ENCODE results near the gene ARHGEF6. TPM values are rescaled to one million over a fixed set of nuclear protein-coding genes. Genes with fewer than 3 reads are reported as not detected.

ARHGEF6 gene
- total RNA-seq, 1 donor from 2014 or later: 0.31 TPM

DNA sequence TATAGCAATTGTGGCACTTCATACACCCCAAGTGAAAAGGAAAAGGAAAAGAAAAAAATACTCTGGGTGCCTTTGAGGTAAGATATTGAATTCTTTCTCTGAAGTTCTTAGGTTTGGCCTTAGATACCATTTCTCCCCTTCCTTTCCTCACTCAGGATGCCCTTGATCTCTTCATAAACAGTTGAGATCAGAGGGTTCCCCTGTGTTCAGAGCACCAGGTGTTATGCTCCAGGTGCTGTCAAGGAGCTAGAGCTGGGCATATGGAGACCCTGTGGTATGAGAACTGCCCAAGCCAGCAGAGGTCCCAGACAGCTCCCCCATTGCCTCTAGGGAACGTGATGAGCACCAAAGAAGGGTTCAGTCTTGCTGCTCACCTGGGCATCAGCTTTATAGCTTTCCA, 149.9 kb downstream of the ARHGEF6 start:
- no peak for DNase-seq (ENCODE audit: low spot score, unreplicated experiment)
- no peak overlapping the region for H3K4me3 Mint-ChIP-seq (ENCODE audit: low read depth)
- no peak overlapping the region for H3K27ac Mint-ChIP-seq
- H3K9me3 Mint-ChIP-seq (ENCODE audit: low read depth): peaks cover 4% of the 10 kb centered on the region
- no peaks in the 10 kb centered on the region for H3K36me3 Mint-ChIP-seq (ENCODE audit: insufficient read depth)
- H3K27me3 Mint-ChIP-seq: no peaks in the 10 kb centered on the region
- H3K4me1 Mint-ChIP-seq (ENCODE audit: low read depth): no peaks in the 10 kb centered on the region
- TF ChIP-seq, protein P1, sequence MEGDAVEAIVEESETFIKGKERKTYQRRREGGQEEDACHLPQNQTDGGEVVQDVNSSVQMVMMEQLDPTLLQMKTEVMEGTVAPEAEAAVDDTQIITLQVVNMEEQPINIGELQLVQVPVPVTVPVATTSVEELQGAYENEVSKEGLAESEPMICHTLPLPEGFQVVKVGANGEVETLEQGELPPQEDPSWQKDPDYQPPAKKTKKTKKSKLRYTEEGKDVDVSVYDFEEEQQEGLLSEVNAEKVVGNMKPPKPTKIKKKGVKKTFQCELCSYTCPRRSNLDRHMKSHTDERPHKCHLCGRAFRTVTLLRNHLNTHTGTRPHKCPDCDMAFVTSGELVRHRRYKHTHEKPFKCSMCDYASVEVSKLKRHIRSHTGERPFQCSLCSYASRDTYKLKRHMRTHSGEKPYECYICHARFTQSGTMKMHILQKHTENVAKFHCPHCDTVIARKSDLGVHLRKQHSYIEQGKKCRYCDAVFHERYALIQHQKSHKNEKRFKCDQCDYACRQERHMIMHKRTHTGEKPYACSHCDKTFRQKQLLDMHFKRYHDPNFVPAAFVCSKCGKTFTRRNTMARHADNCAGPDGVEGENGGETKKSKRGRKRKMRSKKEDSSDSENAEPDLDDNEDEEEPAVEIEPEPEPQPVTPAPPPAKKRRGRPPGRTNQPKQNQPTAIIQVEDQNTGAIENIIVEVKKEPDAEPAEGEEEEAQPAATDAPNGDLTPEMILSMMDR (IDR thresholded peaks at IDR 0.05; ENCODE audit: unreplicated experiment): no peak

DNA sequence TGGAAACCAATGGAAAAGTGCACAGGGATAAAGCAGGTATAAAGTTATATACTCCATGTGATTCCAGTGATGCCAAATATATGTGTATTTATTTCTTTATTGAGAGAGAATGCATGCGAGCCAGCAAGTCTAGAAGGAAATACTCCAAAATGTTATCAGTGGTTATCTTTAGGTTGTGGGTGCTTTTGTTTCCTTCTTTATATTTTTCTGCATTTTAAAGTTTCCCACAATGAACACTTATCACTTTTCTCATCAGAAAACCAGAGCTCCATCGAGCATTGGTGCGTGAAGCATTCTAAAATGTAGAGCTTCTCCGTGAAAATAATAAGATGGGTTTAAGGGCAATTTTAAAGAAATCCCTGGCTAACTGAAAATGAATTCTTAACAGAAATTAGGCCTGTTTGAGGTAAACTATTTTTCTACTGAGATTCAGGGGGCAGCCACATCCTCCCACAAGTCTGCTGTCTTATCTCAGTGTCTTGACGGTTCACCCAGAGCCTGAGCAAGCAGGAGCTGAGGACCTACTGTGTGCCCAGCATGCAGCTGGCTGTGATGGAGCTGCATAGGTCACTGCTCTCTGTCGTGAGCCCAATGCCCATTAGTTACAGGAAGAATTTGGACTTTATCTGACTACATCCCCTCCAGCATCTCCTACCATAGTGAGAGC, 151.5 kb downstream of the ARHGEF6 start:
- H3K4me3 Mint-ChIP-seq (ENCODE audit: low read depth): no peak overlapping the region
- no peaks in the 10 kb centered on the region for H3K36me3 Mint-ChIP-seq (ENCODE audit: insufficient read depth)
- TF ChIP-seq, protein P1 (IDR thresholded peaks at IDR 0.05; ENCODE audit: unreplicated experiment): no peak
- H3K9me3 Mint-ChIP-seq (ENCODE audit: low read depth): peaks cover 10% of the 10 kb centered on the region
- no peak for DNase-seq (ENCODE audit: low spot score, unreplicated experiment)
- H3K27me3 Mint-ChIP-seq: no peaks in the 10 kb centered on the region
- no peaks in the 10 kb centered on the region for H3K4me1 Mint-ChIP-seq (ENCODE audit: low read depth)
- H3K27ac Mint-ChIP-seq: no peak overlapping the region

DNA sequence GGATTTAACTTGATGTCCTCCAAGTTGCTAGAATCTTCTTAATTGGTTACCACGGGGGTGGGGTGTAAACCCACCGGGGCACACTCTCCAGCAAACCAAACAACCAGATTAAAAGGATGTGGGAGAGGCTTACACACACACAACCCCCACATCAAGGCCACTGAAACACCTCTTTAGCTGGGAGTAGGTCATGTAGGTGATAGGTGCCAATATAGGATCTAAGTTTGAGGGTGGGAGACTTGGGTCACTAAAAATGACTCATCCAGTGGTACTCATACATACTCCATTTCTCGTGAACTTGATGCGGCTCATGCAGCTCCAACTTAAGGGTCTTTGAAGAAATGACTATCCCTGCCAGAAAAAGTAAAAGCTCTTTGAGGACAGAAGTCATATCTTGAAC, 153.3 kb downstream of the ARHGEF6 start:
- Mint-ChIP-seq H3K27ac (no peak overlapping the region), H3K4me3 (ENCODE audit: low read depth) (no peak overlapping the region), H3K27me3 (no peaks in the 10 kb centered on the region), H3K9me3 (ENCODE audit: low read depth) (peaks cover 14% of the 10 kb centered on the region), H3K36me3 (ENCODE audit: insufficient read depth) (no peaks in the 10 kb centered on the region), H3K4me1 (ENCODE audit: low read depth) (no peaks in the 10 kb centered on the region)
- TF ChIP-seq, protein P1 (IDR thresholded peaks at IDR 0.05; ENCODE audit: unreplicated experiment): no peak
- no peak for DNase-seq (ENCODE audit: low spot score, unreplicated experiment)

DNA sequence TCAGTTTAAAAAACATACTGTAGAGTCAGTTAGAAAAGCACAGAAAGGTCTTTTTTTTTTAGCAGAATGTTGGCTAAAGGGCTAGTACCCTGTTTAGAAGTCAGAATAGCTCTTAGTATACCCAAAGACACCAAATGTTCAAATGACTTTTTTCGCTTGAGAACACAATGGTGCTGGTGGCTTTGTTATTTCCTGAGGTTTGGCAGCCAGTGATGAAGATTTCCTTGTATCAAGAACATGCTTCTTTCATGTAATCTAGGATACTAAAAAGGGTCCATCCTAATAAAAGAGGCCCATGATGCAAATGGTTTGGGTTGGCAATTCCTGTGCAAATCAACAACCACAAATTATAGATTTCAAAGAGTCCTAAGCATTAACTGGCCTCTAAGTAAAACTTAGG, 153.8 kb downstream of the ARHGEF6 start:
- H3K36me3 Mint-ChIP-seq (ENCODE audit: insufficient read depth): no peaks in the 10 kb centered on the region
- peaks cover 16% of the 10 kb centered on the region for H3K9me3 Mint-ChIP-seq (ENCODE audit: low read depth)
- no peak overlapping the region for H3K4me3 Mint-ChIP-seq (ENCODE audit: low read depth)
- no peak overlapping the region for H3K27ac Mint-ChIP-seq
- H3K27me3 Mint-ChIP-seq: no peaks in the 10 kb centered on the region
- no peaks in the 10 kb centered on the region for H3K4me1 Mint-ChIP-seq (ENCODE audit: low read depth)
- DNase-seq (ENCODE audit: low spot score, unreplicated experiment): no peak
- TF ChIP-seq, protein P1 (IDR thresholded peaks at IDR 0.05; ENCODE audit: unreplicated experiment): no peak

DNA sequence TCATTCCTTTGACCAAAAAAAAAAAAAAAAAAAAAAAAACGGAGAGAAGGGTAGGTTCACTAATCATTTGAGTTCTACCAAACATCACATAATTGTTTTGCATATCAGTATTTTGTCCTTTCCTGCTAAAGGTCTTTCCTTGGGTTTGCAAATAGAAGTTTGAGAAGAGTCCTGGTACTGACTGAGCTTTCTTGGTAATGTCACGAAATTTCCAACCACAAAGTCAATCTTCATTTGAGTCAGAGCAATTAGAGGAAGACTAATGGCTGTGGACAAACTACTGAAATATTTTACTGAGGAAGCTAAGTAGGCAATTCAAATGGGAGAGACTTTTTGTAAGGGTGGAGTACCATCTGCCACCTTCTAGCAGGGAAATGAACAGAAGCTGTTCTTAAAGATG, 154.5 kb downstream of the ARHGEF6 start:
- H3K9me3 Mint-ChIP-seq (ENCODE audit: low read depth): peaks cover 21% of the 10 kb centered on the region
- no peaks in the 10 kb centered on the region for H3K27me3 Mint-ChIP-seq
- TF ChIP-seq, protein P1 (IDR thresholded peaks at IDR 0.05; ENCODE audit: unreplicated experiment): no peak

More for the DNA sequence above, 154.5 kb downstream of the ARHGEF6 start:
- H3K4me3 Mint-ChIP-seq (ENCODE audit: low read depth): no peak overlapping the region
- no peak for DNase-seq (ENCODE audit: low spot score, unreplicated experiment)
- H3K36me3 Mint-ChIP-seq (ENCODE audit: insufficient read depth): no peaks in the 10 kb centered on the region
- H3K27ac Mint-ChIP-seq: no peak overlapping the region
- no peaks in the 10 kb centered on the region for H3K4me1 Mint-ChIP-seq (ENCODE audit: low read depth)
